Liver (tissue), 9 donors: ENCODE results near the gene NAT16. TPM values are rescaled to one million over a fixed set of nuclear protein-coding genes. Genes with fewer than 3 reads are reported as not detected.
A peak's percentile ranks its signal among the peaks of the same experiment; 100 is the strongest.

Experiments used
- DNase-seq: peaks from one replicate; pipeline ENCODE4 v3.0.0-alpha.2; 2017; ENCODE audit warnings: low spot score
- H3K27ac ChIP-seq, 2 donors: one replicate each; pipeline ENCODE4 v1.7.0; 2013; ENCODE audit warnings: inconsistent platforms in 2 of 2, low read length in 2 of 2, control low read depth in 1 of 2, low read depth in 1 of 2, mild to moderate bottlenecking in 1 of 2
- H3K27me3 ChIP-seq, 4 donors: one replicate each; pipeline versions ENCODE4 v1.6.1 to v1.7.0; 2013; ENCODE audit warnings: low read length in 3 of 4, inconsistent platforms in 1 of 4, mild to moderate bottlenecking in 1 of 4, moderate library complexity in 1 of 4; ENCODE audit not compliant: control insufficient read depth in 4 of 4, insufficient read depth in 4 of 4
- H3K36me3 ChIP-seq, 4 donors: one replicate each; pipeline versions ENCODE4 v1.6.1 to v1.7.0; 2013; ENCODE audit warnings: low read length in 3 of 4, mild to moderate bottlenecking in 3 of 4, low read depth in 1 of 4, moderate library complexity in 1 of 4; ENCODE audit not compliant: control insufficient read depth in 4 of 4, insufficient read depth in 3 of 4
- H3K4me1 ChIP-seq, 4 donors: one replicate each; pipeline versions ENCODE4 v1.6.1 to v1.7.0; 2013; ENCODE audit warnings: low read length in 3 of 4, mild to moderate bottlenecking in 3 of 4, moderate library complexity in 1 of 4; ENCODE audit not compliant: control insufficient read depth in 4 of 4, insufficient read depth in 4 of 4
- H3K4me3 ChIP-seq, 3 donors: one replicate each; pipeline versions ENCODE4 v1.6.1 to v1.7.0; 2013; ENCODE audit warnings: low read length in 3 of 3, control low read depth in 1 of 3, low read depth in 1 of 3, mild to moderate bottlenecking in 1 of 3
- H3K9ac ChIP-seq, 2 donors: one replicate each; pipeline ENCODE4 v1.7.0; 2013; ENCODE audit warnings: low read length in 2 of 2, mild to moderate bottlenecking in 2 of 2, moderate library complexity in 2 of 2, control low read depth in 1 of 2, low read depth in 1 of 2
- H3K9me3 ChIP-seq, 4 donors: one replicate each; pipeline versions ENCODE4 v1.6.1 to v1.7.0; 2013; ENCODE audit warnings: low read length in 3 of 4; ENCODE audit not compliant: control insufficient read depth in 4 of 4
- FOXA1 ChIP-seq: IDR thresholded peaks from 2 replicates; pipeline ENCODE4 v1.6.1; 2016; ENCODE audit warnings: antibody characterized with exemption
- GABPA ChIP-seq, 2 donors: IDR thresholded peaks in 1 of 2; conservative IDR thresholded peaks in 1 of 2; 2 replicates each; pipeline ENCODE4 v1.6.1; 2016; ENCODE audit warnings: antibody characterized with exemption in 2 of 2, mild to moderate bottlenecking in 1 of 2, moderate library complexity in 1 of 2
- HNF4A ChIP-seq, 2 donors: conservative IDR thresholded peaks; 2 replicates each; pipeline ENCODE4 v1.6.1; 2016; ENCODE audit warnings: antibody characterized with exemption in 2 of 2, mild to moderate bottlenecking in 2 of 2
- HNF4G ChIP-seq: IDR thresholded peaks from 2 replicates; pipeline ENCODE4 v1.6.1; 2016; ENCODE audit warnings: antibody characterized with exemption
- NR2F2 ChIP-seq: IDR thresholded peaks from 2 replicates; pipeline ENCODE4 v1.6.1; 2016; ENCODE audit warnings: antibody characterized with exemption
- RAD21 ChIP-seq, 2 donors: IDR thresholded peaks; 2 replicates each; pipeline ENCODE4 v1.6.1; 2016; ENCODE audit warnings: antibody characterized with exemption in 2 of 2, mild to moderate bottlenecking in 2 of 2
- RXRA ChIP-seq, 2 donors: IDR thresholded peaks; 2 replicates each; pipeline ENCODE4 v1.6.1; 2017 to 2018; ENCODE audit warnings: antibody characterized with exemption in 2 of 2, mild to moderate bottlenecking in 1 of 2
- TAF1 ChIP-seq: conservative IDR thresholded peaks from 2 replicates; pipeline ENCODE4 v1.6.1; 2016; ENCODE audit warnings: antibody characterized with exemption, mild to moderate bottlenecking
- ZBTB33 ChIP-seq: IDR thresholded peaks from 2 replicates; pipeline ENCODE4 v1.6.1; 2016; ENCODE audit warnings: antibody characterized with exemption
- WGBS: extraction: QIAGEN DNeasy Blood & Tissue Kit; methylation state at CpG from one replicate; pipeline ENCODE4 v1.1.7; 2013; 5-methylcytosine and 5-hydroxymethylcytosine counted together
- polyA plus RNA-seq, 2 donors: library from polyadenylated mRNA; stranded (reverse) in 1 of 2; unstranded in 1 of 2; fragments of 200-250 nt in 1 of 2; fragments of >200 nt in 1 of 2; fragmentation: Nextera tagmentation in 1 of 2; extraction: Ambion mirVana in 1 of 2; gene quantifications; one replicate each; pipeline versions ENCODE4 v1.2.1 to v1.2.3, GENCODE V29; 2013 to 2015
- total RNA-seq, 2 donors: library from RNA; depleted of rRNA; stranded (reverse); fragments of >200 nt; gene quantifications; one replicate each; pipeline ENCODE4 v1.2.3, GENCODE V29; 2014
- TF ChIP-seq, protein P1 (sequence below): IDR thresholded peaks from 2 replicates; pipeline ENCODE4 v1.6.1; 2016; ENCODE audit warnings: antibody characterized with exemption
- TF ChIP-seq, protein P2 (sequence below): IDR thresholded peaks from 2 replicates; pipeline ENCODE4 v1.6.1; 2016; ENCODE audit warnings: antibody characterized with exemption, mild to moderate bottlenecking
- donor health status: healthy.
- donor health status: healthy.
- donor health status: healthy.
- donor health status: healthy.
- donor health status: healthy.

Gene NAT16
- total and polyA plus RNA-seq, 4 donors: not detected

DNA sequence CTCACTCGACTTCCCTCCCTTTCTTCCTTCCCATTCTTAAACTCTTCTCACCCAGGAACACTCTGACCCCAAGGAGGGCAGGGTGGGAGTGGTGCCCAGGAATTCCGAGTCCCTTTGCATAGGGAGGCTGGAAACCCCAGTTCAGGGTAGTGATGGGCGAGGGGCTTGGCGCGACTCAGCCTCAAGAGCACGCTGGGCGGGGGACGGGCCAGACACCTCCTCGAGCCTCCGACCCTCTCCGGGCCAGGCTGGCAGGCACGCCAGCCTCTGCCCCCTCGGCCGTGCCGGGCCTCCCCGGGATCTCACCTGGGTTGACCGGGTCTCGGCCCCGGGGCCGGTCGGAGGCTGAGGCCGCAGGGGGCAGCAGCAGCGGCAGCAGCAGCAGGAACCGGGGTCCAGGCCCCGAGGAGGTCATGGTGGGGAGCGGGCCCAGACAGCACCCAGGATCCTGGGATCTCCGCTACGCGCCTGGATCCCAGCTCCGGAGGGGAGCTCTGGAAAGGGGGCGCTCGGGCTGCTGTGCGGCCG, 36.8 kb upstream of the NAT16 start:
- Histone ChIP-seq H3K36me3 (peaks cover 0 to 10% (median 3%) of the 10 kb centered on the region in 4 donors), H3K4me1 (peaks cover 20 to 43% (median 37%) of the 10 kb centered on the region in 4 donors), H3K27me3 (no peaks in the 10 kb centered on the region), H3K9me3 (no peaks in the 10 kb centered on the region), H3K4me3 (peak overlapping the region; percentile 71 to 95 (median 73)), H3K9ac (peak overlapping the region; percentile 59 to 76), H3K27ac (peak overlapping the region; percentile 96 to 99)
- 2% methylated on average over 34 of the region's 34 CpGs for WGBS
- DNase-seq: peak; percentile 41
- TF ChIP-seq FOXA1: no peak
- TF ChIP-seq, protein P1, sequence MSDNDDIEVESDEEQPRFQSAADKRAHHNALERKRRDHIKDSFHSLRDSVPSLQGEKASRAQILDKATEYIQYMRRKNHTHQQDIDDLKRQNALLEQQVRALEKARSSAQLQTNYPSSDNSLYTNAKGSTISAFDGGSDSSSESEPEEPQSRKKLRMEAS: no peak

DNA sequence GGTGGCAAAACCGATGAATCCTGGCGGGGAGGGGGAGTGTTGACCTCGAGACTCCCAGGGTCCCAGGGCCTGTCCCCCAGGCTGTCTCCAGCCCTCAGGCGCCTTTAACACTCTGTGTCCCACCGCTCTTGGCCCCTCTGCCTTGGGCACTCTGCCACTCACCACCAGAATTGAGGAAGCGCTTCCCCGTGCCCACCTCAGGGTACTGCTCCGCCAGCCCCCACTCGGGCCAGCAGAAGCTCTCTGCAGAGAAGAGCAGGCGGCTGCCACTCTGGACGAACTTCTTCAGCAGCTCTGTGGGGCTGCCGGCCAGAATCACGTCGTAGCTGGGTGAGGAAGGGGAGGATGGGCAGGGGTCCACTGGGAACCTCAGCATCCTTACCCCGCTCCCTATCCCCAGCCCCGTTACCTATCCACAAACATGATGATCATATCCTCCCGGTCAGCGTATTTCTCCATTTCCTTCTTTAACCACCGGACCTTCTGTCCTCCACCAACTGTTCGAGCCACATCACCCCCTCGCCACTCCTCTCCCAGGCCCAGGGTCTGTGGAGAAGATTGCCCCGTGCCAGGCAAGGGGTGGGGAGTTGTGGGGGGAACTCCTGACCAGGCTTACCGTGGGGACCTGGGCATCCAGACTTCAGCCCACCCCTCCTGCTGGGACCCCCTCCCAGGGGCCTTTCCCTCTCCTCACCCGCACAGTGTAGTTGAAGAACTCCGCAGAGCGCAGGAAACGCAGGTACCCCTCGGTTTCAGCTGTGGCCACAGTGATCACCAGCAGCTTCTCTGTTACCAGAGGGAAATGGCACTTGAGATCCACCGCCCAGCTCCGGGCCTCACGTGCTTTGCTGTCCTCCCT, 36.1 kb upstream of the NAT16 start:
- no peaks in the 10 kb centered on the region for H3K27me3 ChIP-seq
- 73% methylated on average over 31 of the region's 31 CpGs for WGBS
- DNase-seq: no peak
- peak overlapping the region; percentile 59 to 76 for H3K9ac ChIP-seq
- peak overlapping the region in 1 of 2 donors; percentile 96 for H3K27ac ChIP-seq
- H3K4me3 ChIP-seq: peak overlapping the region; percentile 71 to 95 (median 73)
- TF ChIP-seq ZBTB33 (no peak), HNF4A (conservative IDR thresholded peaks at IDR 0.05) (no peak), GABPA (IDR thresholded peaks at IDR 0.05 in 1 of 2, conservative IDR thresholded peaks at IDR 0.05 in 1 of 2) (no peak), RXRA (IDR thresholded peaks at IDR 0.05) (no peak), HNF4G (no peak), RAD21 (IDR thresholded peaks at IDR 0.05) (no peak), FOXA1 (no peak), NR2F2 (no peak), TAF1 (no peak)
- TF ChIP-seq, protein P1: no peak
- TF ChIP-seq, protein P2, sequence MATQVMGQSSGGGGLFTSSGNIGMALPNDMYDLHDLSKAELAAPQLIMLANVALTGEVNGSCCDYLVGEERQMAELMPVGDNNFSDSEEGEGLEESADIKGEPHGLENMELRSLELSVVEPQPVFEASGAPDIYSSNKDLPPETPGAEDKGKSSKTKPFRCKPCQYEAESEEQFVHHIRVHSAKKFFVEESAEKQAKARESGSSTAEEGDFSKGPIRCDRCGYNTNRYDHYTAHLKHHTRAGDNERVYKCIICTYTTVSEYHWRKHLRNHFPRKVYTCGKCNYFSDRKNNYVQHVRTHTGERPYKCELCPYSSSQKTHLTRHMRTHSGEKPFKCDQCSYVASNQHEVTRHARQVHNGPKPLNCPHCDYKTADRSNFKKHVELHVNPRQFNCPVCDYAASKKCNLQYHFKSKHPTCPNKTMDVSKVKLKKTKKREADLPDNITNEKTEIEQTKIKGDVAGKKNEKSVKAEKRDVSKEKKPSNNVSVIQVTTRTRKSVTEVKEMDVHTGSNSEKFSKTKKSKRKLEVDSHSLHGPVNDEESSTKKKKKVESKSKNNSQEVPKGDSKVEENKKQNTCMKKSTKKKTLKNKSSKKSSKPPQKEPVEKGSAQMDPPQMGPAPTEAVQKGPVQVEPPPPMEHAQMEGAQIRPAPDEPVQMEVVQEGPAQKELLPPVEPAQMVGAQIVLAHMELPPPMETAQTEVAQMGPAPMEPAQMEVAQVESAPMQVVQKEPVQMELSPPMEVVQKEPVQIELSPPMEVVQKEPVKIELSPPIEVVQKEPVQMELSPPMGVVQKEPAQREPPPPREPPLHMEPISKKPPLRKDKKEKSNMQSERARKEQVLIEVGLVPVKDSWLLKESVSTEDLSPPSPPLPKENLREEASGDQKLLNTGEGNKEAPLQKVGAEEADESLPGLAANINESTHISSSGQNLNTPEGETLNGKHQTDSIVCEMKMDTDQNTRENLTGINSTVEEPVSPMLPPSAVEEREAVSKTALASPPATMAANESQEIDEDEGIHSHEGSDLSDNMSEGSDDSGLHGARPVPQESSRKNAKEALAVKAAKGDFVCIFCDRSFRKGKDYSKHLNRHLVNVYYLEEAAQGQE: no peak
- H3K9me3 ChIP-seq: no peaks in the 10 kb centered on the region
- H3K4me1 ChIP-seq: peaks cover 17 to 40% (median 35%) of the 10 kb centered on the region in 4 donors
- peaks cover under 1 to 12% (median 6%) of the 10 kb centered on the region in 4 donors for H3K36me3 ChIP-seq
